ENCODE results near the gene NACC2. TPM values are rescaled to one million over a fixed set of nuclear protein-coding genes. Genes with fewer than 3 reads are reported as not detected.

Gene NACC2
- total RNA-seq, 1 experiment from 2014 or later: 24.8 TPM

GRCh38 chr9:136057236-136058081 is 37.6 kb downstream of the NACC2 start:
- no peak overlapping the region for H3K27ac Mint-ChIP-seq (ENCODE audit: unreplicated experiment)
- CTCF ChIA-PET: no interaction called here
- no peak overlapping the region for H3K4me3 Mint-ChIP-seq (ENCODE audit: low read depth, unreplicated experiment)
- TF ChIP-seq CTCF (IDR thresholded peaks at IDR 0.05; ENCODE audit: unreplicated experiment): no peak
- H3K9me3 Mint-ChIP-seq (ENCODE audit: low read depth, unreplicated experiment): no peaks in the 10 kb centered on the region
- intact Hi-C loops (cut with micrococcal nuclease; ENCODE audit: unreplicated experiment): loop anchor here (10.0 kb wide), 1 partner anchor 93 kb away; the partner anchor contains the start of gene UBAC1
- no peak for DNase-seq
- no TSS peak for BruUV-seq (replicated peaks)
- H3K36me3 Mint-ChIP-seq (ENCODE audit: insufficient read depth, unreplicated experiment): peaks cover 4% of the 10 kb centered on the region
- peaks cover 17% of the 10 kb centered on the region for H3K4me1 Mint-ChIP-seq (ENCODE audit: low read depth, unreplicated experiment)
- H3K27me3 Mint-ChIP-seq (ENCODE audit: unreplicated experiment): no peaks in the 10 kb centered on the region

- Mint-ChIP-seq H3K9me3 (ENCODE audit: low read depth, unreplicated experiment) (no peaks in the 10 kb centered on the region), H3K27ac (ENCODE audit: unreplicated experiment) (no peak overlapping the region)
Observed at GRCh38 chr9:136056546-136057235, 38.4 kb downstream of the NACC2 start.

GRCh38 chr9:136055715-136056545 is 39.2 kb downstream of the NACC2 start:
- Mint-ChIP-seq H3K36me3 (ENCODE audit: insufficient read depth, unreplicated experiment) (peaks cover 7% of the 10 kb centered on the region), H3K27me3 (ENCODE audit: unreplicated experiment) (no peaks in the 10 kb centered on the region), H3K4me3 (ENCODE audit: low read depth, unreplicated experiment) (no peak overlapping the region), H3K4me1 (ENCODE audit: low read depth, unreplicated experiment) (peaks cover 17% of the 10 kb centered on the region), H3K9me3 (ENCODE audit: low read depth, unreplicated experiment) (no peaks in the 10 kb centered on the region), H3K27ac (ENCODE audit: unreplicated experiment) (no peak overlapping the region)
- no peak for DNase-seq
- intact Hi-C loops (cut with micrococcal nuclease; ENCODE audit: unreplicated experiment): loop anchor here (10.0 kb wide), 1 partner anchor 91 kb away; the partner anchor contains the start of gene UBAC1
- TF ChIP-seq CTCF (IDR thresholded peaks at IDR 0.05; ENCODE audit: unreplicated experiment): no peak
- BruUV-seq (replicated peaks): no TSS peak
- CTCF ChIA-PET: no interaction called here

More at GRCh38 chr9:136056546-136057235, 38.4 kb downstream of the NACC2 start:
- no TSS peak for BruUV-seq (replicated peaks)
- H3K4me1 Mint-ChIP-seq (ENCODE audit: low read depth, unreplicated experiment): peaks cover 17% of the 10 kb centered on the region
- no peak for TF ChIP-seq CTCF (IDR thresholded peaks at IDR 0.05; ENCODE audit: unreplicated experiment)
- CTCF ChIA-PET: no interaction called here
- intact Hi-C loops (cut with micrococcal nuclease; ENCODE audit: unreplicated experiment): loop anchor here (10.0 kb wide), 1 partner anchor 92 kb away; the partner anchor contains the start of gene UBAC1
- H3K4me3 Mint-ChIP-seq (ENCODE audit: low read depth, unreplicated experiment): no peak overlapping the region
- H3K27me3 Mint-ChIP-seq (ENCODE audit: unreplicated experiment): no peaks in the 10 kb centered on the region
- peaks cover 4% of the 10 kb centered on the region for H3K36me3 Mint-ChIP-seq (ENCODE audit: insufficient read depth, unreplicated experiment)
- DNase-seq: no peak

All from Calu3 (cell line).